Activated CD4-positive, CD25-positive, alpha-beta regulatory T cell treated with anti-CD3 and anti-CD28 coated beads, Interleukin-2, amount 50 U/mL, for 24 hours (primary cell): ENCODE data around the gene TRIM34.

Experiments
- ATAC-seq, 2 donors: fragments of 150-1000 bp; cut with Tn5 transposase; one replicate each; pipeline ENCODE4 v1.10.0; 2021; ENCODE audit warnings: mild to moderate bottlenecking in 1 of 2, moderate library complexity in 1 of 2

TRIM34 gene

GRCh38 chr11:5688482-5688881, 63.7 kb downstream of the TRIM34 start:
- ATAC-seq = no peak

- peak; percentile 73 to 75 for ATAC-seq
These were observed 64.8 kb downstream of the TRIM34 start, which contains the start of gene TRIM22 for GRCh38 chr11:5689551-5689983. TSS of gene TRIM22 (plus strand) at chr11:5689790. CDS start at chr11:5696233, 6,443 bp downstream.

- ATAC-seq = no peak
These were observed 65.4 kb downstream of the TRIM34 start for GRCh38 chr11:5690216-5690615.

- ATAC-seq = no peak
These were observed 65.9 kb downstream of the TRIM34 start for GRCh38 chr11:5690736-5691135.

GRCh38 chr11:5691238-5691963, 66.6 kb downstream of the TRIM34 start:
- peak in 1 of 2 donors; percentile 19 for ATAC-seq

- ATAC-seq = no peak
These were observed 67.2 kb downstream of the TRIM34 start for GRCh38 chr11:5691964-5692361.
